Daoy (cell line): ENCODE measurements around the gene HOXB6. TPM values are rescaled to one million over a fixed set of nuclear protein-coding genes. Genes with fewer than 3 reads are reported as not detected.

ENCODE experiments used
- DNase-seq: peaks from one replicate; pipeline ENCODE4 v3.0.0-alpha.2; 2015; ENCODE audit warnings: low read depth
- total RNA-seq: library from RNA; depleted of rRNA; stranded (reverse); fragments of >200 nt; shearing (Covaris generic); gene quantifications from 2 replicates; pipeline ENCODE4 v1.2.3, GENCODE V29; 2014

Gene HOXB6
- total RNA-seq, 1 experiment from 2014 or later = 6.7 TPM

DNA sequence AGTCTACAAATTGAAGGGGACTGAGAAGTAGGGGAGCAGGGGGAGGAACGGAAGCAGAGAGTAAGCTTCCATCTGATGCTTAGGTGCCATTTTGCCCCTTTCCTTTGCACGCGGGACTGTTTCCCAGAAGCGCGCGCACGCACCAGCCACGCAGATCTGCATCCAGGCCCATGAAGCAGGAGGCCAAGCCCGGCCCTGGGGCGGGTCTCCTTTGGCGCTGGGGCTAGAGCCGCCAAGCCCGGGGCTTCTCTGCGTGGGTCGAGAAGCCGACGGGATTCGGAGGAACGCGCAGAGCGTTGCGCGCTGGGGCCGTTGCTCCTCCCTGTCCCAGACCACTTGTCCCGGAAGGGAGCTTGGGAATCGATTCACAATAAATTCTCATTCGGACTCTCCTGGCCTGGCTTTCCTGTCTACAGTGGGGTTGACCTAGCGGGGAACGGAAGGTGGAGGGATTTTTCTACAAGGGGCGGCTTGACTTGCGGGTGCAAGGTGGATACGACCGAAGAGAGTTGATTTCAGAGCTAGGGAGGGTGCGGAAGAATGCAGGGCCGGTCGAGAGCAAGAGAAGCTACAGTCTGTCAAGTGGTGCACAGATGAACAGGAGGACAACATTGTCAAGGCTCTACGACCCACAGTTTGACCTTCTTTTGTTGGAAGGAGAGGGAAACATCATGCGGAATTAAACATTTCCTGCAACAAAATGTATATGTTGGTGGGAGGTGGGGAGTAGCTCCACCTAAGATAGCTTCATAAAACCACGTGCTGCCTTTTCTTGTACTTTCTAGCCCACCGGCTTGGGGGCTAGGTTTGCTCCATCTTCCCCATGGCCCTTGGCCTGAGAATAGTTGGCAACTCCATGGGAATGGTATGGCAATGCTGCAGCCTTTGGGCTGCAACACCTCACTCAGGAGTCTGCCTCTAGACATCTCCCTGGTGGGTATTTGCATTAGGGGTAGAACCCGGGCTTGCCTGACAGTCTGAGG, 16.9 kb upstream of the HOXB6 start:
- DNase-seq = no peak

DNA sequence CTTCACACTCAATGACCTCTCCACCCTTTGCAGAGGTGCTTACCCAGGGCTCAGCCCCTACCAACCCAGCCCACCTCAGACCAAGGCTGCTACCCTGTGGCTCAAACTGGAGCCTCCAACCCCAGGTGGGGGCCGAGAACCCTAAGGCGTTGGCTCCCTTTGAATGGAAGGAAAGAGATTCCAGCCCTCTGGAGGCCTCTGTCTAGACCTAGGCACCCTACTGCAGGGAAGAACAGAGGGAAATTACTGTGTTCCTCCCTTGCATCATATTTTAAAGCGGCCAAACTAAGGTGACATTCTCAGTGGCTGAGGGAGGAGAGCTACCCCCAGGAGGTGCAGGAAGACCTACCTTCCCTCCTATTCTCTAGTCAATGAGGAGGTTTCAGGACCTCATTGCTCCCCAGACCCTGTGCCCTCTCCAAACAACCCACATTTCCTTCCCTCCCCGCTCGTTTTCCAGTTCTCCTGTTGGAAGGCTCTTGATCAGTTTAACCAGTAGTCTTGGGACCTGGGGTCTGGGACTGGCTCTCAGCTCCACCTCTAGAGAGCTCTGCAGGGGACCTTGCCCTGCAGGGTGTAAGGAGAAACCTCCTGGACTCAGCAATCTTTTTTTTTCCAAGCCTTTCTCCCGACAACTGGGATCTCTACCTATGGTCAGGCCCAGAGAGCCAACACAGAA, 15.8 kb upstream of the HOXB6 start:
- no peak for DNase-seq

DNA sequence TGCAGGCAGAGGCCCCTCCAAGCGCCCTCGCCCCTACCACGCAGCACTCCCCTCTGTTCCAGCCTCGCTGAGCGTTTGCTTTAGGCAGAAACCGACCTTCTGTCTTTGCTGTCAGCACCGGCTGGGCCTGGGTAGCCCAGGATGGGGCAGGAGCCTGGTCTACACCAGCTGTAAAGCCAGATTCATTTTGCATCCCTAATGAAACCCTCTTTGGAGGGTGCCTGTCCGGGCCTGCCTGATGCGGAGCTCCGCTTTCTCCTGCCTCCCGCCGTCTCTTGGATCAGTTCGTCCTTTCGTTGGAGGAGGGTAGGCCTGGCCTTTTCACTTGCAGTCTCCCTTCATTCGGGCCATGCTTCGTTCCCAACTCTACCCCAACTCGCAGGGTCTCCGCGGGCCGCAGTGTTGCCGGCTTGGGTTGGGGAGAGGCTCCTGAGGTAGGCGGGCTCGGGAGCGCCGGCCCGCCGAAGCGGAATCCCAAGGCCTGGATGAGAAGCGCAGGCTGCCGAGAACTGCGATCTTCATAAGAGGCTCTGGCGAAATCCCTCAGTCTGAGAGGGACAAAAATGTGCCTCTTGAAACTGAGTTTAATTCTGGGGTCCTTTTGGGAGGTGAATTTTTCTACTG, 15.2 kb upstream of the HOXB6 start:
- no peak for DNase-seq

DNA sequence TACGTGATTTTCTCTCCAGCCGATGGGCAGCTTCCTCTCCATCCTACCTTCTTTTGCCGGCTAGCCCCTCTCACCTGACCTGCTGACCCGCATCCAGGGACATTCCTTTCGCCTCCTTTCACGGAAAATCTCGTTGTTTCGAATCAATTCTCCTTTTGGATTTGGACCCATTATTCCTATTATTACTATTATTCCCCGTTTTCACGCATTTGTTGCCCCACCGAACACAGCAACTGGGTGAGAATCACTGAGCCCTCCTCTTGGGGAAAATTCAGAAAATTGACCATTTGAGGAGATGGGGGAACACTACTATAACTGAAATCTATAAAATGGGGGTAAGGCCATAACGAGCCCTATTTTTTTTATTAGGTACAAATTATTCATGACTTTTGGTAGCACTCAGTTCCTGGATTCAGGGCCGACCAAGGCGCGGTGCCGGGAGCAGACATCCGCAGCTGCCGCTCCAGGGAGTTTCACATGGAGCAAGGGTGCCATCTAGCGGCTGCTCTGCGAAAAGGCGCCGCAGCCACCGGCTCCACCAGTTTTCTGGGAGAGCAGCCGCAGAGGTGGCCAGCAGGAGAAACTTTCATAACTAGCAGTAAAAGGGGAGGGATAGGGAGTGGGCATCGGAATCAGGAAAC, 13.6 kb upstream of the HOXB6 start:
- peak; percentile 84 for DNase-seq

DNA sequence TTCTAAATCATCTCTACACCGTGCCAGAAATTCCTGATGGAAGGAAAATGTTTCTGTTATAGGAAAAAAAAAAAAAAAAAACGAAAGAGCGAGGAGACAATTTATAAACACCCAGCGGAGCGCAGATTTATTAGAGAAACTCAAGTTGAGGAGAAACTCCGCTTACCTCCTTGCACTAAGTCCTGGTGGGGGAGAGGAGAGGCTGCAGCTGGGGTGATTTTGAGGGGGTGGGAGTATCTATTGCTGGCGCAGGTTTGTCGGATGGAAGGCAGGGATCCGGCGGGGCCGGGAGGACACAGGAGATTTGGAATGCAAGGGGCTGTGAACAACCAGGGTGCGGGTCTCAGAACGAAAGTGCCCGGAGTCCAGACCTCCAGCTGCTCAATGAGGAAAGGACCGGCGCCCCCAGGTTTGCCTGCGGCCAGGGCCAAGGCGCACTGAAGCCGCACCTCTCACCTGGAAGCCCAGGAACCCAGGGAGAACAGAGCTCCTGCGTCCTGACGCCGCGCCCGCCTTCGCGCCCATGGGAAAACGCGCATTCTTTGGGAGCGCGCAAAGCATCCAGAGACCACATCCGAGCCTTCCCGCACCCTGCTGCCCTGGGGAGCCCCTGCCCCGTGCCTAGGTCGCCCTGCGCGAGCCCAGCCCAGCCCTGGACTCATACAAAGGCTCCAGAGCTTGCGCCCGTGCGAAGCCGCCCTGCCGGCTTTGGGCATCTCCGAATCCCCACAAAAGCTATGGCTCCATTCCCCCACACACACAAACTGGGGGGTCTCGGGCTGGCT, 12.9 kb upstream of the HOXB6 start:
- DNase-seq = no peak

DNA sequence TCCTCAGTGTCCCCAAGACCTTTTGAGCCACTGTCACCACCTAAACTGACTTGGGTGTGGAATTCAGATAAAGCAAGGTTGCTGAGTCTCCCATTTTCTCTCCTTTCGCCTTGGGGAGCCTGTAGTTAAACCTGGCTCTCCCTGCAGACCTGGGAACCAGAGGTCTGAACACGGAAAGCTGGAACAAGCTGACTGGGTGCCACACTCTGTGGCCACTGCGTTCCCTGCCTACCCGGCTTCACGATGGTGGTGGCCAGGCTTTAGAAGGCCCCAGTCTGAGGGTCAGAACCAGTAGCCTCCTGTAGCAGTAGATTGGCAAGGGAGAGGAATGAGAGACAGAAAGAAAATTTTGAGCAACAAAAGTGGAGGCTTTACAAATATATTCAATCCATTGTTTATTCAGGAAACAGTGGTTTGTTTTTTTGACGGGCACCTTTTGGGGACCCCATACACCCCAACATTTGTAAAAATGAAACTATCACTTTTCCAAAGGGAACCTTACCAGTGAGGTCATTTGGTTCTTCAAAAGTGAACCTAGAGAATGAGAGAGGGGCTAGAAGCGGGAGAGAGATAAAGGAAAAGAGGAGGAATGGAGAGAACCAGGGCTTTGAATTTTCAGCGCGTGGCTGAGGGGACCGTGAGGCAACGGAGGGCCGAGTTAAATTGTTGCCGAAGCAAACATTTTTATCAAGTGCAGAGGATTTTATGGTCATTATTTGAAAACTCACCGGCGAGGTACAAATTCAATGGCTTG, 12.1 kb upstream of the HOXB6 start:
- no peak for DNase-seq

DNA sequence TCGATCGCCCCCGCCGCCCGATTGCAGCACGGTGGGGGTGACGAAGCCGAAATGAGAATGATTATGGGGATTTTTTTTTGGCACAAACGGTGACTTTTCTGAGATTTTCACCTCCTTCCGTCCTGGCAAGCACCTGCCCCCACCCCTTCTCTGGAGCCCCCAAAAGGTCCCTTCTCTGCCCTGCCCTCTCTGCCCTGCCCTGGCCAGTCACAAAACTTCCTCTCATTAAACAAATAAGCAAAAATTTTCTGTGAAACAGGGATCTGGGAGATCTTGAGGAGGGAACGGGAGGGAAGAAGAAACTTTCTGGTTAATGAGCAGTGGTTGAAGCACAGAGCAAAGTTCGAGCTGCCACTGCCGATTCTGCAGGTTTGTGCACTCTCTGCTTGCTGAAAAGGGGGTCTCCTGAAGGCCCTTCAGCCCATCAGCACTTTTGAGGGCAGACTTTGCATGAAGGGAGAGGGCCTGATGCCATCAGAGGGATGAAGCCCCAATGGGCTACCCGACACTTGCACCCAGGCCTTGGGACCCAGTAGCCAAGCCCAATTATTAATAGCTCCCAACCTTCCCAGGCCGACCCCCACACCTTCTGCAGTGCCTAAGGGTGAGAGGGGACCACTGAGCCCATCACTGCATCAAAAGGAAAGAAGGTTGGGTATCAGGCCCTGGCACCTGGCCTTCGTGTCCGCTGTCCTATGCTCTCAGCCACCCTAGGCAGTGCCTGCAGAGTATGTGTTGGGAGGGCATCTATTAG, 11.4 kb upstream of the HOXB6 start:
- DNase-seq = no peak

DNA sequence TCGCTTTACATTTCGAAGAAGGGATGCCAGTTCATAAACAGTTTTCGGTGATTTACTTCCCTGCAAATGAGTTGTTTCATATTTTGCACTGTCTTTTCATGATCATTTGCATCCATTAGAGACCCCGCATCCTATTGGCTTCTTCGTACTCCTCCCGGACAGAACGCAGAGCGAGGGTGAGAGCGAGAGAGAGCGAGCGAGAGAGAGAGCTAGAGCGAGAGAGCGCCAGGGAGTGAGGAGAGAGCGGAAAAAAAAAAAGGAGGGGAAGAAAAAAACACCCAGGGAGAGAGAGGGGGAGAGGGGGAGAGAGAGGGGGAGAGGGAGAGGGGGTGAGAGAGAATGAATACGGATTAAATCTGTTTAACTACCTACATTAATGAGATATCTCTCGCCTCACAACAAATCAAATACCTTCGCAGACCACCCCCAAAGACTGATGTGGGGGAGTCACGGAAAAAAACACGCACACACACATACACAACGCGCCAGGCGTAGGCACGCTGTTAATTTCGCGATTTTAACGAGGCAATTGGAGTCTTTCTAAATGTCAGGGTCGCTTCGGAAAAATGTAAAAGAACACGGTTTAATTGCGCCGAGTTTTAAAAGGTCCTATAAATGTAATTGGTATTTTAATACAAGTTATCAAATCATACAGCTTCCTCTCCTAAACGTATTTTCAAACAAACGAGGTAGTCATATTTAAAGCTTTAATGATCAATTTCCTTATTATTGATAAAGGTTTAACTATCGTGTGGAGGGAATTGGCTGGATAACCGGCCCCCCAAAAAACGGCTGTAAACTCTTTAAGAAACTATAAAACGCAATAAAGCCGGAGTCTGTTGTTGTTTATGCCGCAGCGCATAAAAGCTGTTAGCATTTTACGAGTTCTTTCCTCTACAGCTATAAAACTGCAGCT, 10.5 kb upstream of the HOXB6 start, which contains the start of gene HOXB8:
TSS of gene HOXB8 (minus strand) at position 246 of the 916 bp plus-strand sequence. CDS start 588 bp downstream, outside the sequence.
- no peak for DNase-seq

DNA sequence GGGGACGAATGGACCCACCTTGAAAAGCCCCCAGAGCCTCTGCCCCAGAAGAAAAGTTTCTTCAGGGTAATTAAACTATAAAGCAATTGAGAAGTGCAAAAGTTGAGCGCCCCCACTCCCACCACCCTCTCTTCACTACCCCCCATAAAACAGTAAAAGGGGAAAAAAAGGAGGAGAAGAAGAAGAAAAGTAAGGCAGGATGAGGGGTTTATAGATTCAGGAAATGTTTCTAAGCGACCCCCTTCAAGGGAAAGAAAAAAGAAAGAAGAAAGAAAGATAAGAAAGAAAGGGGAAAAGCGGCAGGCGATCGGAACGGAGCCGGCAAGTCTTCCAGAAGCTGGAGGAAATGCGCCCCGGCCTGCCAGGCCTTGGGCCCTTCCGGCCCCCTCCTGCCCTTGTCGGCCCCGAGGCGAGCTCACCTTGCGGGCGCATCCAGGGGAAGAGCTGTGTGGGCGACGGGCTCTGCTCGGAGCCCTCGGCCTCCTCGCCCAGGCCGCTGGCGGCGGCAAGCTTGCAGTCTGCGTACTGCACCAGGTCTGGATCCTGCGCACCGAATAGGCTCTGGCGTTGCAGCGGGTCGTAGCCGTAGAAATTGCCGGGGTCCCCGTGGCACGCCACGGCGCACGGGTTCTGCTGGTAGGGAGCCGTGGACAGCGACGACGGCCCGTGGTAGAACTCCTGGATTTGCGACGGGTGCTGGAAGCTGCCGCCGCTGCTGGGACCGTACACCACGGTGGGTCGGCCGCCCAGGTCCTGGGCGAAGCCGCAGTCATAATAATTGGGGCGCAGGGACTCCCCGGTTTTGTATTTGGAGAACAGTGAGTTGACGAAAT, 9.3 kb upstream of the HOXB6 start:
- DNase-seq = peak; percentile 52

DNA sequence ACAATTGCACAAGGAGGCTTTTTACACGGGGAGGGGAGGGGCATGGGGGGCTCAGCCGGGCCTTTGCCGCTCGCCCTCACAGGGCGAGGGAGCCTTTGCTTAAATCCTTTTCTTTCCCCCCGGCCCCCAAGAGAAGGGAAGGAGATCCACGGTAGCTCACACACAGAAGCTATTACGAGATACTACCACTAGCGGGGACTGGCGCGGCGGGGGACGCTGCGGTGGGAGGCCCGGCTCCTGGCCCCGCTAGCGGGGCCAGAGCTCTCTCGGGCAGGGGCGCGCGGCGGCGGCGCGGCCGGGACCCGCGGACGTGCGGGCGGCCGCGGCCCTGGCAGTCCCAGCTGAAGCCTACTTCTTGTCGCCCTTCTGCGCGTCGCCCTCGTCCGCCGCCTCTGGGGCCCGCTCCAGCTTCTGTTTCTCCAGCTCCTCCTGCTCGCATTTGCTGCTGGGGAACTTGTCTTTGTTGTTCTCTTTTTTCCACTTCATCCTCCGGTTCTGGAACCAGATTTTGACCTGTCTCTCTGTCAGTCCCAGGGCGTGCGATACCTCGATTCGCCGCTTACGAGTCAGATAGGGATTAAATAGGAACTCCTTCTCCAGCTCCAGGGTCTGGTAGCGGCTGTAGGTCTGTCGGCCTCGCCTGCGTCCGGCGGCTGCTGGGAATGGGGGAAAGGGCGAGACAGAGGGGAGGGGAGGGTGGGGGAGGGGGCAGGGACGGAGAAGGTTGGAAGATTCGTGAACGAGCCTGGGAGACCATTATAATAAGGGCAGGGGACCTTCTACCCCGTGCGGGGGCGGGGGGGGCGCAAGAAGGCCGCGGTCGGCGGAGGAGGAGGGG, 8.3 kb upstream of the HOXB6 start:
- DNase-seq = peak; percentile 65

DNA sequence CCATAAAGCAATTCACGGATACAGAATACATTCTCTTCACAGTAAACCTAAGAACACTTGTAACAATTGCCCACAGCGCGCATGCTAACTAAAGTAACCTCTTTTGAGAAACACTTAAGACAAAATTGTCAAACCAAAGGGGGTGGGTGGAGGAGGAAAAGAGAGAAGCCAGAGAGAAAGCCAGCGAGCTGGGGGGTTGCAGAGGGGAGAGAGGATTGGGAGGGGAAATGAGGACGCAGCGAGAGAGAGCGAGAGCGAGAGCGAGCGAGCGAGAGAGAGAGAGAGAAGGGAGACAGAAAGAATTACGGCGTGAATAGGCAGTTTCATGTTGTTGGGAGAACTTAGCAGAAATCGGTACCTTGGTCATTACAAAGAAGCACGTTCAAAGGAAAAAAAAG, 7.7 kb upstream of the HOXB6 start:
- no peak for DNase-seq

DNA sequence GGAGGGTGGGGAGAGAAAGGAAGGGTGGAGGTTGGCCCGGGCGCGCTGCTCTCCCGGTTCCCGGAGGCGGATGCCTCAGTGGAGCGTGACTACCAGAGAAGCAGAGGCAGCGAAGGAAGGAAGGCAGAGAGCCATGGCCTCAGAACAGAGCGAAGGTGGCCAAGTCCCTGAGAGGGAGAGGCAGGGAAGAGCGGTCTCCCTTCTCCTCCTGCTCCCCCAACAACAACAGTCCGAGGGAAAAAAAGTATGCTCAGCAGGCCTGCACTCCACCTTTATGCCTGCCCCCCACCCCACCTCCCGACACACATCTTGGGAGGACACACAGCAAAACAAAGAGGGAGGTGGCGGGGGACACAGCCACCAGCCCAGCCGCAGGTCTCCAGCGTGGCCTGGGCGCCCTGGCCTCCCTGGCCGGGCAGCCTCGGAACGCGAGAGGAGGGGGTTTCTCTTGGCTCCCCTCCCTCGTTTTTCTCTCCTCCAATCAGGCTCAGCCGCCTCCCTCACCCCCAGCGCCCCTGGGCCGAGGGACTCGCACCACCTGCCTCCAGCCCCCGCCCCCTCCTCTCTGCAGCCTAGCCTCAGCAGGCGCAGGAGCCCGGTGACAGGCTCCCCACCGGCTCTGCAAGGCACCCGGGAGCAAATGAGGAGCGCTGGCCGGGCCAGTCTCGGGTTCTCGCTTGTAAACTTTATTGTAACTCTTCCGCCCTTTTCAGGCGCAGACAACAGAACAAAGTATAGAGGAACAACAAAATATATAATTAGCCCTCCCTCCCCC, 7.1 kb upstream of the HOXB6 start:
- peak; percentile 52 for DNase-seq

DNA sequence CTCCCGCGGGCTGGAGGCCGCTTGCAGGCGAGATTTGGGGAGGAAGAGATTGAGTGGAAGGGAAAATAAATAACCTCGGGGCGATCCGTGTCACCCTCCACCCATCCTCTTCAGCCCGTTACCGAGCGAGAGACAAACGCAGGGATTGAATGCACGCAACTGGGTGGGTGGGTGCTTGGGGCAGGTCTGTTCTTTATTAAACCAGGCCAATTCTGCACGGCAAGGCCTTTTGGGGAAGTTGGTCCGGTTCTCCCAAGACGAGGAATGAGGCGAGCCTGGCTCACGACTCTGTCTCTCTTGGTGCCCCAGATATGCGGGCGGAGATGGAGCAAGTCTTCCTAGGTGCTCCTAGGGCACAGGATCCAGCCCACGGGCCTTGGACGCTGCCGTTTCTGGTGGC, 6.4 kb upstream of the HOXB6 start:
- peak; percentile 46 for DNase-seq

DNA sequence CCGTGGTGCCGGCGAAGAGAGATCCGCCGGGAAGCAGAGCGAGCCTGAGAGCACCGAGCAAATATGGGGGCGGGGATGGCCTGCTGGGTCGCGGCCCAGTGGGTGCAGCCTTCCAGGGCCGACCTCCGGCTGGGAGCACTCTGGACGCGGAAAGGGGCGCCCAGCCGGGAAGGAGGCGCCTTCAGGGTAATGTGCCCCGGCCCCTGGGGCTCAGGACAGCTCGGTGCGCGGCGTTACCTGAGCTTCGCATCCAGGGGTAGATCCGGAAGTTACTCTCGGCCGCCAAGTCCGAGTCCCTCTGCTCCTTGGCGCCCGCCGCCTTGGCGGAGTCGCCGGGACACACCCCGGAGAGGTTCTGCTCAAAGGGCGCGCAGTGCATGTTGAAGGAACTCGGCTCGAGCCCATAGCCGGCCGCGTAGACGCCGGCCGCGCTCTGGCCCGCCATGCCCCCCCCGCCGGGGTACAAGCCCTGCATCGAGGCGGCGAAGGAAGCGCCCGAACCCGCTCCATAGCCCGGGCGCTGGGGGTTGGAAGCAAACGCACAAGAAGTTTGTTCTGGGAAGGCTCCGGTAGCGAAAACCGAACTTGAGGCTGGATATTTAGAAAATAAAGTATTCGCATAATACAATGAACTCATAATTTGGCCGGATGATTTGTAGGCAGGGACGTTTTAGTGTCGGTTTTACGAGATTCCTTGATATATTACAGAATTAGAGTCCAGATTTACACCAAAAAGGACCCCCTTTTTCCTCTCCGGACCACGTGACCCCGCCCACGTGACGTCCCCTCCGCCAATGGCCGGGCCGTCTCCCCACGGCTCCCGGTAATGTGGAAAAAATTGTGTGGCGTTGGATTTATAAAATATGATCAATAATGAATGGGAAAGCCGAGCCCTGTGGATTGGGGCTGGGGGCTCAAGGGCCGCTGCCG, 5.8 kb upstream of the HOXB6 start, which contains the start of gene HOXB7:
TSS of gene HOXB7 (minus strand) at position 736 of the 930 bp plus-strand sequence. CDS start at position 637, 99 bp downstream.
- peak; percentile 75 for DNase-seq
